Retinal pigment epithelial cell (primary cell): ENCODE data around the gene CLASRP.

Experiments used
- DNase-seq: peaks from one replicate; pipeline ENCODE4 v3.0.0-alpha.2; 2010; ENCODE audit warnings: low read depth
- H3K4me3 ChIP-seq: 2 replicates; pipeline ENCODE4 v1.5.1; 2011; ENCODE audit warnings: mild to moderate bottlenecking, low read length, control low read depth, moderate library complexity
- CTCF ChIP-seq: conservative IDR thresholded peaks from 2 replicates; pipeline ENCODE4 v1.5.1; 2011; ENCODE audit warnings: low read depth, low read length, control low read depth, inconsistent platforms

Gene CLASRP

GRCh38 chr19:45063851-45064801 is 25.3 kb downstream of the CLASRP start:
- no peak for DNase-seq
- no peak for TF ChIP-seq CTCF
- H3K4me3 ChIP-seq: no peak overlapping the region

- H3K4me3 ChIP-seq: no peak overlapping the region
- no peak for TF ChIP-seq CTCF
These were observed 28.2 kb downstream of the CLASRP start for GRCh38 chr19:45066921-45067661.

DNA sequence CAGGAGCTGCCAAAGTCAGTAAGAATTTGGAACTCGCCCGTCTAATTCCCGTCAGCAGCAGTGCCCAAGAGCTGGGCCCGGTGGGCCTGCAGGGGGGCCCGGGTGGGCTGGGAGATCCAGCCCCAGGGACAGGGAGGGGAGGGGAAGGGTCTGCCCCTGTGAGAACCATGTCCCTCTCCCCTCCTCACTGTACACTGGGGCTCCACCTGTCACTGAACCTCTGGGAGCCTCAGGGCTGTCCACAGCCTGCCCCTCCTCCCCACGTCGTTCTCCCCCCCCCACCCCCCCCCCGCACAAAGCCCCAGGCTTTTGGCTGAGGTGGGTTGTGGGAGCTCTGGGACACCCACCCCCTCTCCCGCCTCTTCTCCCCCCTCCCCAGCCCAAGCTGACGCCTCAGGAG is 29.2 kb downstream of the CLASRP start:
- no peak for DNase-seq
- H3K4me3 ChIP-seq: no peak overlapping the region
- no peak for TF ChIP-seq CTCF

More at GRCh38 chr19:45066921-45067661, 28.2 kb downstream of the CLASRP start:
- no peak for DNase-seq

DNA sequence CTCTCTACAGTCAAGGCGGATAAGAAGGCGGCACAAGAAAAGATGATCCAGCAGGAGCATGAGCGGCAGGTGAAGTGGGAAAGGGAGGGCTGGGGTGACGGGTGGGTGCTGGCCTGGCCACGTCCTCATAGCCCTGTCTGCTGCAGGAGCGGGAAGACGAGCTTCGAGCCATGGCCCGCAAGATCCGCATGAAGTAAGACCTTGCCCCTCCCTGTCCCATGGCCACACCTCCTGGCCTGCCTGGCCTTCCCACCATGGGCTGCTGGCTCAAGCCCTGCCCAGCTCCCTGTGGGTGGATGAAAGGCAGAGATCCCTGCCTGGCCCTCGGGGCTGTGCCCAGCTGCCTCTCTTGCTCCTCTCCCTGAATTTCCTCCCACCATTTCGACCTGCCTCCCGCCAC is 30.2 kb downstream of the CLASRP start:
- H3K4me3 ChIP-seq: no peak overlapping the region
- no peak for TF ChIP-seq CTCF
- no peak for DNase-seq

- TF ChIP-seq CTCF: no peak
- no peak for DNase-seq
- H3K4me3 ChIP-seq: no peak overlapping the region
These were observed 31.4 kb downstream of the CLASRP start for GRCh38 chr19:45070214-45070613.

DNA sequence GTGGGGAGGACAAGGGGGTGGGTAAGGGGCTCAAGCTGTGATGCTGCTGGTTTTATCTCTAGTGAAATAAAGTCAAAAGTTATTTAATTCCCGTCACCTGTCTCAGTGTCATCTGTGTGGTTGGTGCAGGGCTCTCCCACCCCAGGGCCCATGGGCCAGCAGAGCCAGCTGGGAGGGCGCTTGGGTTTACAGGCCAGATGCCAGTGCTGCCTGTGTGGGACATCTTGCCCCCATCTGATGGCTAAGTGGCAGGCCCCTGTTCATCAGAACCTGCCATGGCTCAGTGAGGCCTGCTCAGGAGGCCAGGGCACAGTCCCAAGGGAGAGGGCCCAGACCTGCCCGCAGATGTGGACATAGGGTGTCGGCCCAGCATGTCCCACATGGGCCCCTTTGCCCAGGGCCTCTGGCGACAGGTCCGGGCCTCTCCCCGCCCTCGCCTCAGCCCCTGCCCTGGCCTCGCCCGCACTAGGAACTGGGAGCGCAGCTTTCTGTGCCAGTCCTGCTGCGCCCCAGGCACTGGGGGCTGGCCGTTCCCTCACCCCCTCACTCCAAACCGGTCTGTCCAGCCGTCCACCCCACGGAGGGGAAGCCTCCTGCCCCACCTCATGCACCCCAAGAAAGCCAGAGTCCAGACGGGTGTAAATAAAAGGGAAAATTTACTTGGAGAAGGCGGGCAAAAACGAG is 32.2 kb downstream of the CLASRP start:
- no peak for TF ChIP-seq CTCF
- no peak for DNase-seq
- no peak overlapping the region for H3K4me3 ChIP-seq
